CD14-positive monocyte (primary cell): ENCODE data around the gene AKIRIN1. TPM values are rescaled to one million over a fixed set of nuclear protein-coding genes. Genes with fewer than 3 reads are reported as not detected.
A peak's percentile ranks its signal among the peaks of the same experiment; 100 is the strongest.

Experiments used
- DNase-seq, 3 donors: peaks; one replicate each; pipeline ENCODE4 v3.0.0-alpha.2; 2011 to 2022
- H2AFZ ChIP-seq: 2 replicates; pipeline ENCODE4 v1.6.0; 2012; ENCODE audit warnings: mild to moderate bottlenecking, low read depth, low read length, inconsistent platforms; ENCODE audit not compliant: insufficient read depth, poor library complexity, severe bottlenecking
- H3K27ac ChIP-seq, 2 donors: 1 replicate in 1 of 2; 2 replicates in 1 of 2; pipeline ENCODE4 v1.5.1; 2012 to 2013; ENCODE audit warnings: low read length in 2 of 2, control low read depth in 1 of 2, inconsistent platforms in 1 of 2, low read depth in 1 of 2, mild to moderate bottlenecking in 1 of 2
- H3K27me3 ChIP-seq, 2 donors: one replicate each; pipeline versions ENCODE4 v1.6.0 to v1.6.1; 2011 to 2013; ENCODE audit warnings: low read length in 2 of 2; ENCODE audit not compliant: control insufficient read depth in 2 of 2, insufficient read depth in 2 of 2
- H3K36me3 ChIP-seq, 2 donors: replicated peaks in 1 of 2; 1 replicate in 1 of 2; 2 replicates in 1 of 2; pipeline versions ENCODE4 v1.5.1 to v1.6.1; 2012 to 2013; ENCODE audit warnings: low read length in 2 of 2, control low read depth in 1 of 2, inconsistent platforms in 1 of 2, mild to moderate bottlenecking in 1 of 2; ENCODE audit not compliant: insufficient read depth in 2 of 2, control insufficient read depth in 1 of 2
- H3K4me1 ChIP-seq, 2 donors: 1 replicate in 1 of 2; 2 replicates in 1 of 2; pipeline versions ENCODE4 v1.5.1 to v1.6.1; 2012 to 2013; ENCODE audit warnings: low read length in 2 of 2, control low read depth in 1 of 2, inconsistent platforms in 1 of 2, mild to moderate bottlenecking in 1 of 2, moderate library complexity in 1 of 2; ENCODE audit not compliant: insufficient read depth in 2 of 2, control insufficient read depth in 1 of 2
- H3K4me2 ChIP-seq: replicated peaks from 2 replicates; pipeline ENCODE3; 2012; ENCODE audit warnings: low read length, moderate library complexity, mild to moderate bottlenecking; ENCODE audit not compliant: poor library complexity, severe bottlenecking; ENCODE audit errors: extremely low read depth
- H3K4me3 ChIP-seq, 3 experiments: fragments of 200-600 bp in 1 of 3; sonication (generic) in 1 of 3; replicated peaks in 1 of 3; 1 replicate in 2 of 3; 2 replicates in 1 of 3; pipeline ENCODE4 v1.5.1; 2011 to 2013; ENCODE audit warnings: low read length in 3 of 3, mild to moderate bottlenecking in 3 of 3, control low read depth in 2 of 3, low read depth in 2 of 3, inconsistent platforms in 1 of 3, moderate library complexity in 1 of 3
- H3K79me2 ChIP-seq: 2 replicates; pipeline ENCODE4 v1.6.0; 2012; ENCODE audit warnings: mild to moderate bottlenecking, control low read depth, inconsistent platforms, low read length, moderate library complexity; ENCODE audit not compliant: insufficient read depth
- H3K9ac ChIP-seq: 2 replicates; pipeline ENCODE4 v1.6.0; 2017; ENCODE audit warnings: low read length, mild to moderate bottlenecking; ENCODE audit not compliant: insufficient read depth, poor library complexity, severe bottlenecking
- H3K9me3 ChIP-seq, 2 donors: replicated peaks in 1 of 2; 1 replicate in 1 of 2; 2 replicates in 1 of 2; pipeline versions ENCODE4 v1.5.1 to v1.6.1; 2012 to 2013; ENCODE audit warnings: low read length in 2 of 2, control low read depth in 1 of 2; ENCODE audit not compliant: control insufficient read depth in 1 of 2, insufficient read depth in 1 of 2
- H4K20me1 ChIP-seq: 2 replicates; pipeline ENCODE4 v1.6.0; 2012; ENCODE audit warnings: mild to moderate bottlenecking, low read length, control low read depth, moderate library complexity; ENCODE audit not compliant: insufficient read depth
- H3K27ac Mint-ChIP-seq, 7 donors: one replicate each; pipeline ENCODE4 v1.8.0; 2020; ENCODE audit warnings: mild to moderate bottlenecking in 7 of 7, mixed read lengths in 7 of 7, moderate library complexity in 6 of 7, inconsistent platforms in 2 of 7
- H3K27me3 Mint-ChIP-seq, 3 donors: one replicate each; pipeline ENCODE4 v1.8.0; 2021 to 2022; ENCODE audit warnings: low read depth in 3 of 3, mild to moderate bottlenecking in 3 of 3, mixed read lengths in 3 of 3, moderate library complexity in 3 of 3, inconsistent platforms in 1 of 3
- H3K36me3 Mint-ChIP-seq, 2 donors: one replicate each; pipeline ENCODE4 v1.8.0; 2020; ENCODE audit warnings: mixed read lengths in 2 of 2, inconsistent platforms in 1 of 2, mild to moderate bottlenecking in 1 of 2
- H3K4me1 Mint-ChIP-seq: one replicate; pipeline ENCODE4 v1.8.0; 2020; ENCODE audit warnings: mild to moderate bottlenecking, mixed read lengths
- H3K4me3 Mint-ChIP-seq, 2 donors: one replicate each; pipeline ENCODE4 v1.8.0; 2020; ENCODE audit warnings: mild to moderate bottlenecking in 2 of 2, mixed read lengths in 2 of 2, moderate library complexity in 1 of 2
- H3K9me3 Mint-ChIP-seq, 7 donors: one replicate each; pipeline ENCODE4 v1.8.0; 2020 to 2022; ENCODE audit warnings: mixed read lengths in 7 of 7, mild to moderate bottlenecking in 6 of 7, moderate library complexity in 6 of 7, inconsistent platforms in 2 of 7
- CTCF ChIP-seq: fragments of 200-600 bp; IDR thresholded peaks from one replicate; pipeline ENCODE4 v1.8.0; 2022; ENCODE audit warnings: antibody characterized with exemption, mild to moderate bottlenecking
- WGBS: methylation state at CpG from one replicate; pipeline ENCODE4 v1.1.5; 2013; ENCODE audit warnings: missing lambda C conversion rate; ENCODE audit not compliant: insufficient coverage; 5-methylcytosine and 5-hydroxymethylcytosine counted together
- intact Hi-C, 2 donors: fragments of 100-400 bp; cut with micrococcal nuclease; formaldehyde crosslinking; loops; one replicate each; pipeline versions ENCODE4 v1.15.0 to v1.15.1; 2023
- polyA plus RNA-seq, 3 donors: library from polyadenylated mRNA; depleted of rRNA in 1 of 3; unstranded in 2 of 3; stranded (reverse) in 1 of 3; fragments of 300-500 nt in 2 of 3; fragments of >200 nt in 1 of 3; fragmentation: Illumina TruSeq in 2 of 3; gene quantifications; 1 replicate in 2 of 3; 2 replicates in 1 of 3; pipeline ENCODE4 v1.2.3, GENCODE V29; 2012 to 2021

Gene AKIRIN1
- polyA plus RNA-seq, 3 donors, result 41.8 to 61.0 (median 60.8) TPM

- no peak overlapping the region for H3K4me2 ChIP-seq
- TF ChIP-seq CTCF, result no peak
- H3K4me3 ChIP-seq, result no peak overlapping the region
- no peaks in the 10 kb centered on the region for H3K79me2 ChIP-seq
- no peak overlapping the region for H2AFZ ChIP-seq
- Mint-ChIP-seq H3K9me3 (peaks cover 0 to 2% (median 0%) of the 10 kb centered on the region in 7 donors), H3K27ac (no peak overlapping the region), H3K4me1 (peaks cover 10% of the 10 kb centered on the region), H3K4me3 (no peak overlapping the region), H3K27me3 (no peaks in the 10 kb centered on the region), H3K36me3 (no peaks in the 10 kb centered on the region)
- no peaks in the 10 kb centered on the region for H3K9me3 ChIP-seq
- H3K36me3 ChIP-seq, result no peaks in the 10 kb centered on the region
- DNase-seq, result no peak
- peaks cover 8 to 12% of the 10 kb centered on the region in 2 donors for H3K4me1 ChIP-seq
- H3K27me3 ChIP-seq, result no peaks in the 10 kb centered on the region
- intact Hi-C loops, result no loop called here
- H3K9ac ChIP-seq, result no peak overlapping the region
- no peaks in the 10 kb centered on the region for H4K20me1 ChIP-seq
- WGBS, result no CpG with 5 or more reads among the region's 2 CpGs
- no peak overlapping the region for H3K27ac ChIP-seq
Observed at GRCh38 chr1:38958967-38959366, 32.1 kb upstream of the AKIRIN1 start.

- H3K27me3 ChIP-seq, result no peaks in the 10 kb centered on the region
- H3K36me3 Mint-ChIP-seq, result no peaks in the 10 kb centered on the region
- H3K27ac ChIP-seq, result peak overlapping the region in 1 of 2 donors; percentile 16
- H3K9me3 Mint-ChIP-seq, result peaks cover 0 to 2% (median 0%) of the 10 kb centered on the region in 7 donors
- H3K27me3 Mint-ChIP-seq, result peaks cover 0 to 3% (median 0%) of the 10 kb centered on the region in 3 donors
- H3K79me2 ChIP-seq, result no peaks in the 10 kb centered on the region
- no peak overlapping the region for H3K4me3 ChIP-seq
- H4K20me1 ChIP-seq, result no peaks in the 10 kb centered on the region
- no peaks in the 10 kb centered on the region for H3K36me3 ChIP-seq
- no peaks in the 10 kb centered on the region for H3K9me3 ChIP-seq
- H3K27ac Mint-ChIP-seq, result peak overlapping the region in 3 of 7 donors; percentile 24 to 81 (median 67)
- peaks cover 8 to 12% of the 10 kb centered on the region in 2 donors for H3K4me1 ChIP-seq
- peak overlapping the region in 1 of 2 donors; percentile 0 for H3K4me3 Mint-ChIP-seq
- WGBS, result 90% methylated on average over 1 of the region's 3 CpGs
- peaks cover 10% of the 10 kb centered on the region for H3K4me1 Mint-ChIP-seq
- H2AFZ ChIP-seq, result peak overlapping the region; percentile 55
- no peak for TF ChIP-seq CTCF
- intact Hi-C loops, result no loop called here
- DNase-seq, result no peak
- no peak overlapping the region for H3K9ac ChIP-seq
- H3K4me2 ChIP-seq, result no peak overlapping the region
Observed at GRCh38 chr1:38962113-38962512, 29.0 kb upstream of the AKIRIN1 start.
